B cell (primary cell): Measurements from ENCODE around the gene HK3. TPM values are rescaled to one million over a fixed set of nuclear protein-coding genes. Genes with fewer than 3 reads are reported as not detected.

Source experiments
- ATAC-seq: fragments of 200-7000 bp; cut with Tn5 transposase; one replicate; pipeline ENCODE4 v1.10.0; 2021; ENCODE audit warnings: low read depth, mild to moderate bottlenecking, moderate number of reproducible peaks, moderate library complexity
- CTCF ChIA-PET: fragments of 350-600 bp; sonication (Branson Sonifier 250); formaldehyde crosslinking; loops from one replicate; lab custom pipeline; 2021; ENCODE audit warnings: antibody characterized with exemption, inconsistent platforms; lab: Charles Lee
- POLR2A ChIA-PET: fragments of 350-600 bp; sonication (Branson Sonifier 250); formaldehyde crosslinking; loops from one replicate; lab custom pipeline; 2021; ENCODE audit warnings: antibody characterized with exemption; lab: Charles Lee
- DNase-seq: peaks from one replicate; pipeline ENCODE4 v3.0.0; 2013
- H2AFZ ChIP-seq: 2 replicates; pipeline ENCODE4 v1.6.1; 2012; ENCODE audit warnings: mild to moderate bottlenecking, low read depth, low read length; ENCODE audit not compliant: insufficient read depth, poor library complexity, severe bottlenecking
- H3K27ac ChIP-seq, 2 donors: 1 replicate in 1 of 2; 2 replicates in 1 of 2; pipeline ENCODE4 v1.5.1; 2012 to 2013; ENCODE audit warnings: low read length in 2 of 2, mild to moderate bottlenecking in 2 of 2, moderate library complexity in 1 of 2
- H3K27me3 ChIP-seq, 4 experiments: fragments of 200-600 bp in 1 of 4; sonication (generic) in 1 of 4; replicated peaks in 1 of 4; 1 replicate in 2 of 4; 2 replicates in 2 of 4; pipeline versions ENCODE4 v1.6.1 to v1.7.0; 2013 to 2016; ENCODE audit warnings: low read length in 3 of 4, mild to moderate bottlenecking in 2 of 4, mixed read lengths in 1 of 4, moderate library complexity in 1 of 4; ENCODE audit not compliant: insufficient read depth in 4 of 4, control insufficient read depth in 3 of 4; ENCODE audit errors: control extremely low read depth in 1 of 4
- H3K36me3 ChIP-seq, 2 experiments: replicated peaks in 1 of 2; 1 replicate in 1 of 2; 2 replicates in 1 of 2; pipeline versions ENCODE4 v1.6.1 to v1.7.1; 2013; ENCODE audit warnings: low read length in 1 of 2; ENCODE audit not compliant: insufficient read depth in 2 of 2, control insufficient read depth in 1 of 2; ENCODE audit errors: control extremely low read depth in 1 of 2, extremely low read depth in 1 of 2
- H3K4me1 ChIP-seq, 2 donors: fragments of 200-600 bp in 1 of 2; sonication (generic) in 1 of 2; 1 replicate in 1 of 2; 2 replicates in 1 of 2; pipeline versions ENCODE4 v1.5.1 to v1.6.1; 2013 to 2017; ENCODE audit warnings: low read length in 2 of 2; ENCODE audit not compliant: control insufficient read depth in 2 of 2, insufficient read depth in 2 of 2
- H3K4me2 ChIP-seq: replicated peaks from 2 replicates; pipeline ENCODE3; 2012; ENCODE audit warnings: mild to moderate bottlenecking, low read depth, low read length; ENCODE audit not compliant: poor library complexity, severe bottlenecking
- H3K4me3 ChIP-seq, 5 experiments: fragments of 200-600 bp in 1 of 5; sonication (generic) in 1 of 5; 1 replicate in 3 of 5; 2 replicates in 2 of 5; pipeline versions ENCODE4 v1.5.1 to v1.7.0; 2011 to 2016; ENCODE audit warnings: low read length in 4 of 5, mild to moderate bottlenecking in 4 of 5, low read depth in 2 of 5, control low read depth in 1 of 5, moderate library complexity in 1 of 5; ENCODE audit not compliant: insufficient read depth in 1 of 5; ENCODE audit errors: control extremely low read depth in 1 of 5, extremely low read depth in 1 of 5
- H3K79me2 ChIP-seq: fragments of 200-600 bp; sonication (generic); one replicate; pipeline ENCODE4 v1.6.0; 2016; ENCODE audit warnings: low read length; ENCODE audit not compliant: control insufficient read depth, insufficient read depth
- H3K9ac ChIP-seq: fragments of 200-600 bp; sonication (generic); 2 replicates; pipeline ENCODE4 v1.6.1; 2017; ENCODE audit warnings: mild to moderate bottlenecking, low read length, moderate library complexity
- H3K9me3 ChIP-seq, 3 donors: one replicate each; pipeline versions ENCODE4 v1.6.1 to v1.7.1; 2013; ENCODE audit warnings: low read length in 2 of 3; ENCODE audit not compliant: control insufficient read depth in 2 of 3, insufficient read depth in 1 of 3; ENCODE audit errors: control extremely low read depth in 1 of 3
- H4K20me1 ChIP-seq: 2 replicates; pipeline ENCODE4 v1.6.0; 2012; ENCODE audit warnings: mild to moderate bottlenecking, low read length; ENCODE audit not compliant: insufficient read depth, control insufficient read depth, poor library complexity, severe bottlenecking
- H3K27ac Mint-ChIP-seq: one replicate; pipeline ENCODE4 v1.8.0; 2021; ENCODE audit warnings: mixed read lengths
- H3K27me3 Mint-ChIP-seq: one replicate; pipeline ENCODE4 v1.8.0; 2021; ENCODE audit warnings: mixed read lengths
- H3K4me1 Mint-ChIP-seq: one replicate; pipeline ENCODE4 v1.8.0; 2021; ENCODE audit warnings: mixed read lengths
- H3K4me3 Mint-ChIP-seq: one replicate; pipeline ENCODE4 v1.8.0; 2021; ENCODE audit warnings: mixed read lengths
- H3K9me3 Mint-ChIP-seq: one replicate; pipeline ENCODE4 v1.8.0; 2022; ENCODE audit warnings: mixed read lengths; ENCODE audit not compliant: insufficient read depth
- CTCF ChIP-seq: fragments of 200-600 bp; IDR thresholded peaks from one replicate; pipeline ENCODE4 v1.8.0; 2022; ENCODE audit warnings: antibody characterized with exemption, mild to moderate bottlenecking
- EZH2 ChIP-seq: IDR thresholded peaks from 2 replicates; pipeline ENCODE4 v1.6.1; 2012; ENCODE audit warnings: borderline replicate concordance, low read depth, mild to moderate bottlenecking, moderate library complexity, low read length; ENCODE audit not compliant: insufficient read depth, poor library complexity, severe bottlenecking
- WGBS: methylation state at CpG from one replicate; pipeline ENCODE4 v1.1.5; 2013; ENCODE audit warnings: missing lambda C conversion rate; ENCODE audit not compliant: insufficient coverage; 5-methylcytosine and 5-hydroxymethylcytosine counted together
- intact Hi-C: fragments of 100-400 bp; cut with micrococcal nuclease; formaldehyde crosslinking; loops from one replicate; pipeline ENCODE4 v1.10.0; 2022
- polyA plus RNA-seq: library from polyadenylated mRNA; depleted of rRNA; stranded (reverse); fragments of >200 nt; gene quantifications from 2 replicates; pipeline ENCODE4 v1.2.3, GENCODE V29; 2012
- total RNA-seq, 2 donors: library from RNA; stranded (reverse); fragments of 120-200 nt in 1 of 2; gene quantifications; 1 replicate in 1 of 2; 2 replicates in 1 of 2; pipeline versions ENCODE4 v1.2.3 to v1.2.4, GENCODE V29; 2013 to 2022

Gene HK3
- total and polyA plus RNA-seq, 2 donors (not counting 1 experiment from before 2014, with no cell fraction given): 0.30 to 5.0 TPM

DNA sequence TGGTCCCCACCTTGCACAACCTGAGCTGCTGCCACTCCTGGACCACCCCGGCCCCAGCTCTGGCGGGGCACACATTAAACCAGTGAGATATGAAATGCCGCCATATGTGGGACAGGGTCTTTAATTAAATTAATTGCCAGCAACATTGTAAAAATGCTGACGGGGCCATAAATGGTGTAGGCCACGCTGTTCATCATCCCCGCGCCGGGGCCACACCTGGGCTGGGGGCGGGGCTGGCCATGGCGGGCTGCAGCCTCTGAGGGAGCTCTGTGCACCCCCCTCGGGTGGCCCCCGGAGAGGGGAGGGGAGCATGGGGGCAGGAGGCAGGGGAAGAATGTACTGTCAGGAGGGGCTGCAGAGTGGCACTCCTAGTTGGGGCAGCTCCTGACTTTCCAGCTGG is 47.8 kb downstream of the HK3 start:
- DNase-seq: no peak
- no peaks in the 10 kb centered on the region for H3K9me3 Mint-ChIP-seq
- no peaks in the 10 kb centered on the region for H3K4me1 Mint-ChIP-seq
- no peaks in the 10 kb centered on the region for H3K79me2 ChIP-seq
- H3K27ac Mint-ChIP-seq: no peak overlapping the region
- H3K9me3 ChIP-seq: peaks cover 0 to 3% (median 0%) of the 10 kb centered on the region in 3 donors
- no peak overlapping the region for H3K27ac ChIP-seq
- H3K27me3 ChIP-seq: peaks cover 0 to 9% (median 0%) of the 10 kb centered on the region in 4 experiments
- intact Hi-C loops: no loop called here
- H4K20me1 ChIP-seq: no peaks in the 10 kb centered on the region
- H3K4me2 ChIP-seq: no peak overlapping the region
- peaks cover 24% of the 10 kb centered on the region for H3K27me3 Mint-ChIP-seq
- no peak overlapping the region for H3K4me3 ChIP-seq
- H3K4me3 Mint-ChIP-seq: no peak overlapping the region
- ATAC-seq: no peak
- H3K9ac ChIP-seq: no peak overlapping the region
- ChIA-PET CTCF (no interaction called here), POLR2A (no interaction called here)
- H3K4me1 ChIP-seq: no peaks in the 10 kb centered on the region
- WGBS: 91% methylated on average over 10 of the region's 12 CpGs
- H2AFZ ChIP-seq: no peak overlapping the region
- H3K36me3 ChIP-seq: no peaks in the 10 kb centered on the region
- TF ChIP-seq CTCF (no peak), EZH2 (no peak)

DNA sequence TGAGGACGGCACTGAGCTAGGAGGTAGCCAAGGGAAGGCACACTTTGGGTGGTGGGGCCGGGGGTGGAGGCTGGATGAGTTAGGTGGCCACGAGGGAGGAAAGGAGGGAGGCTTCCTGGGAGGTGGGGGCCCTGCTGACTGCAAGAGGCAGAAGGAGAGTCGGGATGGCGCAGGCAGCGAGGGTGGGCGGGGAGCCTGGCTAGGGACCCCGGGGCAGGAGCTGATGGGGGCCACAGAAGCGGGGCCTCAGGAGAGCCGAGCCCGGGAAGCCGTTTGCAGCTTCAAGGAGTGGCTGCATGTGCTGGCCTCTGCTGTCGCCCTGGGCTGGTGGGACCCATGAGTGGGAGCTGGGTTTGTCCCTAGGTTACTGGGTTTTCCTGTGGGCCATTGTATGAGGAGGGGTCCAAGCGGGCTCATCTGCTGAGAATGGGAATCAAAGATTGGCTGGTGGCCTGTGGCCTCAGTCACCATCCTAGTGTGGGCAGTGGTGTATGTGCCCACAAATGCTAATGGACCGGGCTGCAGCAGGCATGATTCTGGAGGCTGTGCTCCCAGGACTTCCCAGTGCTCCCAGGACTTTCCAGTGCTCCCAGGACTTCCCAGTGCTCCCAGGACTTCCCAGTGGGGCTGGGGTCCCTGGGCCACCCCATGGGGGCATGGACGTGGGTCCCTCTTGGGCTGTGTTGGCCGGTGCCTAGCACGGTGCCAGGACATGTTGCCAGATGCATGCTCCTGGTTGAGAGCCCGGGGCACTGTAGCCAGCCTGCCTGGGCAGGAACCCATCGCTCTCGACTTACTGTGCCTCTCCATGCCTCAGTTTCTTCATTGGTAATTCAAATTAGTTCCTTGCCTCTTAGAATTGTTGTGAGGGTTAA is 48.5 kb downstream of the HK3 start:
- Histone ChIP-seq H4K20me1 (no peaks in the 10 kb centered on the region), H3K79me2 (no peaks in the 10 kb centered on the region), H3K4me2 (no peak overlapping the region), H3K4me3 (no peak overlapping the region), H3K36me3 (no peaks in the 10 kb centered on the region), H3K27ac (no peak overlapping the region), H2AFZ (no peak overlapping the region), H3K9ac (no peak overlapping the region), H3K27me3 (peaks cover 0 to 13% (median 0%) of the 10 kb centered on the region in 4 experiments), H3K9me3 (peaks cover 0 to 3% (median 0%) of the 10 kb centered on the region in 3 donors), H3K4me1 (no peaks in the 10 kb centered on the region)
- Mint-ChIP-seq H3K4me3 (no peak overlapping the region), H3K4me1 (no peaks in the 10 kb centered on the region), H3K27me3 (peaks cover 29% of the 10 kb centered on the region), H3K27ac (no peak overlapping the region), H3K9me3 (no peaks in the 10 kb centered on the region)
- TF ChIP-seq EZH2 (no peak), CTCF (no peak)
- ATAC-seq: no peak
- ChIA-PET POLR2A (no interaction called here), CTCF (no interaction called here)
- no peak for DNase-seq
- 86% methylated on average over 19 of the region's 21 CpGs for WGBS
- intact Hi-C loops: no loop called here
